ENCODE results near the gene CHAMP1. TPM values are rescaled to one million over a fixed set of nuclear protein-coding genes. Genes with fewer than 3 reads are reported as not detected.

Gene CHAMP1
- total RNA-seq: 8.8 TPM

- DNase-seq (ENCODE audit: low spot score) (peak; percentile 98), ATAC-seq (peak; percentile 92)
Measured at GRCh38 chr13:114314074-114314912, at the start of gene CHAMP1. TSS of gene CHAMP1 (plus strand) at chr13:114314503. CDS start at chr13:114323843, 9,340 bp downstream.

GRCh38 chr13:114264886-114265611 lies 49.3 kb upstream of the CHAMP1 start:
- DNase-seq (ENCODE audit: low spot score): no peak
- no peak for ATAC-seq

- DNase-seq (ENCODE audit: low spot score): no peak
Measured at GRCh38 chr13:114266241-114266640, 48.1 kb upstream of the CHAMP1 start.

GRCh38 chr13:114268344-114269280 lies 45.7 kb upstream of the CHAMP1 start:
- ATAC-seq (no peak), DNase-seq (ENCODE audit: low spot score) (no peak)

More at GRCh38 chr13:114266241-114266640, 48.1 kb upstream of the CHAMP1 start:
- no peak for ATAC-seq

- ATAC-seq (no peak), DNase-seq (ENCODE audit: low spot score) (no peak)
Measured at GRCh38 chr13:114269281-114269770, 45.0 kb upstream of the CHAMP1 start.

- ATAC-seq (peak; percentile 73), DNase-seq (ENCODE audit: low spot score) (no peak)
Measured at GRCh38 chr13:114272977-114273376, 41.3 kb upstream of the CHAMP1 start.

GRCh38 chr13:114275304-114275703 lies 39.0 kb upstream of the CHAMP1 start:
- no peak for ATAC-seq
- DNase-seq (ENCODE audit: low spot score): no peak

GRCh38 chr13:114279146-114279545 lies 35.2 kb upstream of the CHAMP1 start:
- ATAC-seq (no peak), DNase-seq (ENCODE audit: low spot score) (no peak)

GRCh38 chr13:114279758-114280355 lies 34.4 kb upstream of the CHAMP1 start:
- DNase-seq (ENCODE audit: low spot score): no peak

GRCh38 chr13:114281351-114282040 lies 32.8 kb upstream of the CHAMP1 start, which contains the start of gene UPF3A:
TSS of gene UPF3A (plus strand) at chr13:114281601. CDS start at chr13:114281640, 39 bp downstream.
- DNase-seq (ENCODE audit: low spot score) (peak; percentile 95), ATAC-seq (peak; percentile 90)

More at GRCh38 chr13:114279758-114280355, 34.4 kb upstream of the CHAMP1 start:
- no peak for ATAC-seq

GRCh38 chr13:114282041-114282670 lies 32.1 kb upstream of the CHAMP1 start:
- ATAC-seq: peak; percentile 61
- peak; percentile 51 for DNase-seq (ENCODE audit: low spot score)

- DNase-seq (ENCODE audit: low spot score) (no peak), ATAC-seq (no peak)
Measured at GRCh38 chr13:114283576-114283975, 30.7 kb upstream of the CHAMP1 start.

- DNase-seq (ENCODE audit: low spot score) (no peak), ATAC-seq (no peak)
Measured at GRCh38 chr13:114284680-114285079, 29.6 kb upstream of the CHAMP1 start.

- ATAC-seq (no peak), DNase-seq (ENCODE audit: low spot score) (no peak)
Measured at GRCh38 chr13:114285166-114285808, 29.0 kb upstream of the CHAMP1 start.

GRCh38 chr13:114286808-114287207 lies 27.5 kb upstream of the CHAMP1 start:
- ATAC-seq (no peak), DNase-seq (ENCODE audit: low spot score) (no peak)

GRCh38 chr13:114288157-114288591 lies 26.1 kb upstream of the CHAMP1 start:
- DNase-seq (ENCODE audit: low spot score) (no peak), ATAC-seq (peak; percentile 87)

GRCh38 chr13:114296448-114296847 lies 17.9 kb upstream of the CHAMP1 start:
- no peak for ATAC-seq
- no peak for DNase-seq (ENCODE audit: low spot score)

- ATAC-seq: no peak
Measured at GRCh38 chr13:114296902-114297301, 17.4 kb upstream of the CHAMP1 start.

More at GRCh38 chr13:114296902-114297301, 17.4 kb upstream of the CHAMP1 start:
- DNase-seq (ENCODE audit: low spot score): no peak
